Liver (tissue), 9 donors: Measurements from ENCODE around the gene PAX9. TPM values are rescaled to one million over a fixed set of nuclear protein-coding genes. Genes with fewer than 3 reads are reported as not detected.

ENCODE experiments used
- DNase-seq: peaks from one replicate; pipeline ENCODE4 v3.0.0-alpha.2; 2017; ENCODE audit warnings: low spot score
- H3K27ac ChIP-seq, 2 donors: one replicate each; pipeline ENCODE4 v1.7.0; 2013; ENCODE audit warnings: inconsistent platforms in 2 of 2, low read length in 2 of 2, control low read depth in 1 of 2, low read depth in 1 of 2, mild to moderate bottlenecking in 1 of 2
- H3K27me3 ChIP-seq, 4 donors: one replicate each; pipeline versions ENCODE4 v1.6.1 to v1.7.0; 2013; ENCODE audit warnings: low read length in 3 of 4, inconsistent platforms in 1 of 4, mild to moderate bottlenecking in 1 of 4, moderate library complexity in 1 of 4; ENCODE audit not compliant: control insufficient read depth in 4 of 4, insufficient read depth in 4 of 4
- H3K36me3 ChIP-seq, 4 donors: one replicate each; pipeline versions ENCODE4 v1.6.1 to v1.7.0; 2013; ENCODE audit warnings: low read length in 3 of 4, mild to moderate bottlenecking in 3 of 4, low read depth in 1 of 4, moderate library complexity in 1 of 4; ENCODE audit not compliant: control insufficient read depth in 4 of 4, insufficient read depth in 3 of 4
- H3K4me1 ChIP-seq, 4 donors: one replicate each; pipeline versions ENCODE4 v1.6.1 to v1.7.0; 2013; ENCODE audit warnings: low read length in 3 of 4, mild to moderate bottlenecking in 3 of 4, moderate library complexity in 1 of 4; ENCODE audit not compliant: control insufficient read depth in 4 of 4, insufficient read depth in 4 of 4
- H3K4me3 ChIP-seq, 3 donors: one replicate each; pipeline versions ENCODE4 v1.6.1 to v1.7.0; 2013; ENCODE audit warnings: low read length in 3 of 3, control low read depth in 1 of 3, low read depth in 1 of 3, mild to moderate bottlenecking in 1 of 3
- H3K9ac ChIP-seq, 2 donors: one replicate each; pipeline ENCODE4 v1.7.0; 2013; ENCODE audit warnings: low read length in 2 of 2, mild to moderate bottlenecking in 2 of 2, moderate library complexity in 2 of 2, control low read depth in 1 of 2, low read depth in 1 of 2
- H3K9me3 ChIP-seq, 4 donors: one replicate each; pipeline versions ENCODE4 v1.6.1 to v1.7.0; 2013; ENCODE audit warnings: low read length in 3 of 4; ENCODE audit not compliant: control insufficient read depth in 4 of 4
- ATF3 ChIP-seq: IDR thresholded peaks from 2 replicates; pipeline ENCODE4 v1.6.1; 2016; ENCODE audit warnings: antibody characterized with exemption
- CTCF ChIP-seq: fragments of 150-350 bp; IDR thresholded peaks from 2 replicates; pipeline ENCODE4 v1.5.1; 2017; ENCODE audit warnings: improper control_type of control experiment, low read depth, low read length; ENCODE audit not compliant: missing input control
- EGR1 ChIP-seq, 2 donors: IDR thresholded peaks; 2 replicates each; pipeline ENCODE4 v1.6.1; 2016 to 2018; ENCODE audit warnings: antibody characterized with exemption in 2 of 2, low read depth in 2 of 2
- FOXA1 ChIP-seq: IDR thresholded peaks from 2 replicates; pipeline ENCODE4 v1.6.1; 2016; ENCODE audit warnings: antibody characterized with exemption
- FOXA2 ChIP-seq: IDR thresholded peaks from 2 replicates; pipeline ENCODE4 v1.6.1; 2016; ENCODE audit warnings: antibody characterized with exemption
- GABPA ChIP-seq, 2 donors: IDR thresholded peaks in 1 of 2; conservative IDR thresholded peaks in 1 of 2; 2 replicates each; pipeline ENCODE4 v1.6.1; 2016; ENCODE audit warnings: antibody characterized with exemption in 2 of 2, mild to moderate bottlenecking in 1 of 2, moderate library complexity in 1 of 2
- HNF4A ChIP-seq, 2 donors: conservative IDR thresholded peaks; 2 replicates each; pipeline ENCODE4 v1.6.1; 2016; ENCODE audit warnings: antibody characterized with exemption in 2 of 2, mild to moderate bottlenecking in 2 of 2
- HNF4G ChIP-seq: IDR thresholded peaks from 2 replicates; pipeline ENCODE4 v1.6.1; 2016; ENCODE audit warnings: antibody characterized with exemption
- JUND ChIP-seq, 2 donors: IDR thresholded peaks; 2 replicates each; pipeline ENCODE4 v1.6.1; 2016; ENCODE audit warnings: antibody characterized with exemption in 2 of 2
- MAX ChIP-seq: IDR thresholded peaks from 2 replicates; pipeline ENCODE4 v1.6.1; 2016; ENCODE audit warnings: antibody characterized with exemption
- NR2F2 ChIP-seq: IDR thresholded peaks from 2 replicates; pipeline ENCODE4 v1.6.1; 2016; ENCODE audit warnings: antibody characterized with exemption
- RAD21 ChIP-seq, 2 donors: IDR thresholded peaks; 2 replicates each; pipeline ENCODE4 v1.6.1; 2016; ENCODE audit warnings: antibody characterized with exemption in 2 of 2, mild to moderate bottlenecking in 2 of 2
- REST ChIP-seq: IDR thresholded peaks from 2 replicates; pipeline ENCODE4 v1.6.1; 2016; ENCODE audit warnings: antibody characterized with exemption, mild to moderate bottlenecking
- RXRA ChIP-seq, 2 donors: IDR thresholded peaks; 2 replicates each; pipeline ENCODE4 v1.6.1; 2017 to 2018; ENCODE audit warnings: antibody characterized with exemption in 2 of 2, mild to moderate bottlenecking in 1 of 2
- SP1 ChIP-seq: IDR thresholded peaks from 2 replicates; pipeline ENCODE4 v1.6.1; 2018; ENCODE audit warnings: antibody characterized with exemption, mild to moderate bottlenecking
- TAF1 ChIP-seq: conservative IDR thresholded peaks from 2 replicates; pipeline ENCODE4 v1.6.1; 2016; ENCODE audit warnings: antibody characterized with exemption, mild to moderate bottlenecking
- YY1 ChIP-seq: IDR thresholded peaks from 2 replicates; pipeline ENCODE4 v1.6.1; 2016; ENCODE audit warnings: antibody characterized with exemption, mild to moderate bottlenecking
- ZBTB33 ChIP-seq: IDR thresholded peaks from 2 replicates; pipeline ENCODE4 v1.6.1; 2016; ENCODE audit warnings: antibody characterized with exemption
- WGBS: extraction: QIAGEN DNeasy Blood & Tissue Kit; methylation state at CpG from one replicate; pipeline ENCODE4 v1.1.7; 2013; 5-methylcytosine and 5-hydroxymethylcytosine counted together
- polyA plus RNA-seq, 2 donors: library from polyadenylated mRNA; stranded (reverse) in 1 of 2; unstranded in 1 of 2; fragments of 200-250 nt in 1 of 2; fragments of >200 nt in 1 of 2; fragmentation: Nextera tagmentation in 1 of 2; extraction: Ambion mirVana in 1 of 2; gene quantifications; one replicate each; pipeline versions ENCODE4 v1.2.1 to v1.2.3, GENCODE V29; 2013 to 2015
- total RNA-seq, 2 donors: library from RNA; depleted of rRNA; stranded (reverse); fragments of >200 nt; gene quantifications; one replicate each; pipeline ENCODE4 v1.2.3, GENCODE V29; 2014
- donor health status: healthy.
- donor health status: healthy.
- donor health status: healthy.
- donor health status: healthy.
- donor health status: healthy.

The PAX9 gene
- total and polyA plus RNA-seq, 4 donors = 0.03 TPM; not detected in 3

- no peak overlapping the region for H3K27ac ChIP-seq
- 53% methylated on average over 9 of the region's 9 CpGs for WGBS
- no peaks in the 10 kb centered on the region for H3K9me3 ChIP-seq
- H3K9ac ChIP-seq = no peak overlapping the region
- peaks cover 0 to 6% (median 0%) of the 10 kb centered on the region in 4 donors for H3K27me3 ChIP-seq
- no peak overlapping the region for H3K4me3 ChIP-seq
- TF ChIP-seq GABPA (IDR thresholded peaks at IDR 0.05 in 1 of 2, conservative IDR thresholded peaks at IDR 0.05 in 1 of 2) (no peak), MAX (no peak), FOXA1 (no peak), FOXA2 (no peak), JUND (IDR thresholded peaks at IDR 0.05) (no peak), NR2F2 (no peak), ATF3 (no peak), REST (no peak), HNF4A (conservative IDR thresholded peaks at IDR 0.05) (no peak), EGR1 (IDR thresholded peaks at IDR 0.05; ENCODE audit: low read depth in 2 of 2) (no peak), RAD21 (IDR thresholded peaks at IDR 0.05) (no peak), HNF4G (no peak), TAF1 (no peak), SP1 (no peak), YY1 (no peak), RXRA (IDR thresholded peaks at IDR 0.05) (no peak), CTCF (no peak)
- no peaks in the 10 kb centered on the region for H3K4me1 ChIP-seq
- DNase-seq = no peak
- no peaks in the 10 kb centered on the region for H3K36me3 ChIP-seq
These were observed 21.5 kb downstream of the PAX9 start for GRCh38 chr14:36683083-36683724.

GRCh38 chr14:36684946-36685345, 23.3 kb downstream of the PAX9 start:
- Histone ChIP-seq H3K9ac (no peak overlapping the region), H3K27me3 (peaks cover 0 to 6% (median 0%) of the 10 kb centered on the region in 4 donors), H3K4me3 (no peak overlapping the region), H3K9me3 (no peaks in the 10 kb centered on the region), H3K36me3 (no peaks in the 10 kb centered on the region), H3K4me1 (no peaks in the 10 kb centered on the region), H3K27ac (no peak overlapping the region)
- no peak for DNase-seq
- 95% methylated on average over 3 of the region's 3 CpGs for WGBS
- TF ChIP-seq ZBTB33 = no peak
- no peak for TF ChIP-seq MAX
- TF ChIP-seq YY1 = no peak
- no peak for TF ChIP-seq RAD21 (IDR thresholded peaks at IDR 0.05)
- TF ChIP-seq EGR1 (IDR thresholded peaks at IDR 0.05; ENCODE audit: low read depth in 2 of 2) = no peak
- no peak for TF ChIP-seq ATF3
- TF ChIP-seq RXRA (IDR thresholded peaks at IDR 0.05) = no peak
- TF ChIP-seq FOXA2 = no peak
- TF ChIP-seq GABPA (IDR thresholded peaks at IDR 0.05 in 1 of 2, conservative IDR thresholded peaks at IDR 0.05 in 1 of 2) = no peak
- TF ChIP-seq JUND (IDR thresholded peaks at IDR 0.05) = no peak
- no peak for TF ChIP-seq TAF1
- no peak for TF ChIP-seq CTCF
- no peak for TF ChIP-seq FOXA1
- no peak for TF ChIP-seq HNF4G
